Esophagus squamous epithelium (tissue), 4 donors: ENCODE results near the gene NCAPG.

ENCODE experiments used
- POLR2A ChIP-seq, 4 donors: fragments of 450-650 bp; IDR thresholded peaks; one replicate each; pipeline ENCODE4 v1.6.1; 2017; ENCODE audit warnings: antibody characterized with exemption in 4 of 4, mild to moderate bottlenecking in 4 of 4, moderate library complexity in 3 of 4
- TF ChIP-seq, protein P1 (sequence below), 6 experiments: fragments of 450-650 bp in 4 of 6; fragments of 200-600 bp in 2 of 6; sonication (generic) in 2 of 6; IDR thresholded peaks; one replicate each; pipeline ENCODE4 v1.5.1; 2016 to 2019; ENCODE audit warnings: antibody characterized with exemption in 6 of 6, mild to moderate bottlenecking in 4 of 6, moderate library complexity in 4 of 6

DNA sequence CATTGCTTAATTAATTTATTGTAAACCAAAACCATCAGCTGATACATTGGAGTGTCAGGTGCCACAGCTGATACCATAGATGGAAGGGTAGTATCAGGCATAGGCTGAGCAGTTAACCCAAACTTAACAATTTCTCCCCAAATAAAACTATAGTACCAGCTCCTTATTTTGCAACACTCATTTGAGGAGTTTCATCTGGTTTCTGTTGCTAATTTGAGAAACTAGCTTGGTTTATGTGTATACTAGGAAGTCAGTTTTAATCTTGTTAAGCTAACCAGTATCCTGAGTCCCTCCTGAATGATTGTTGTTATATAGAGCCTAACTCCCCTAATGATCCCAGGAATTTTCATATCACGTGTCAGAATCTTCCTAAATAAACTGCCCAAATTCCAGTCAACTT, 13.0 kb upstream of the NCAPG start:
- TF ChIP-seq, protein P1, sequence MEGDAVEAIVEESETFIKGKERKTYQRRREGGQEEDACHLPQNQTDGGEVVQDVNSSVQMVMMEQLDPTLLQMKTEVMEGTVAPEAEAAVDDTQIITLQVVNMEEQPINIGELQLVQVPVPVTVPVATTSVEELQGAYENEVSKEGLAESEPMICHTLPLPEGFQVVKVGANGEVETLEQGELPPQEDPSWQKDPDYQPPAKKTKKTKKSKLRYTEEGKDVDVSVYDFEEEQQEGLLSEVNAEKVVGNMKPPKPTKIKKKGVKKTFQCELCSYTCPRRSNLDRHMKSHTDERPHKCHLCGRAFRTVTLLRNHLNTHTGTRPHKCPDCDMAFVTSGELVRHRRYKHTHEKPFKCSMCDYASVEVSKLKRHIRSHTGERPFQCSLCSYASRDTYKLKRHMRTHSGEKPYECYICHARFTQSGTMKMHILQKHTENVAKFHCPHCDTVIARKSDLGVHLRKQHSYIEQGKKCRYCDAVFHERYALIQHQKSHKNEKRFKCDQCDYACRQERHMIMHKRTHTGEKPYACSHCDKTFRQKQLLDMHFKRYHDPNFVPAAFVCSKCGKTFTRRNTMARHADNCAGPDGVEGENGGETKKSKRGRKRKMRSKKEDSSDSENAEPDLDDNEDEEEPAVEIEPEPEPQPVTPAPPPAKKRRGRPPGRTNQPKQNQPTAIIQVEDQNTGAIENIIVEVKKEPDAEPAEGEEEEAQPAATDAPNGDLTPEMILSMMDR (IDR thresholded peaks at IDR 0.05), result no peak
- no peak for TF ChIP-seq POLR2A (IDR thresholded peaks at IDR 0.05)
